ENCODE data around the gene FCMR. TPM values are rescaled to one million over a fixed set of nuclear protein-coding genes. Genes with fewer than 3 reads are reported as not detected.
"Not testable (repeated sequence)": the region's sequence is repeated elsewhere in the genome, so short reads cannot be mapped to it uniquely, and the experiment has no call there.

The FCMR gene
- total RNA-seq, 2 donors from 2014 or later, result not detected

DNA sequence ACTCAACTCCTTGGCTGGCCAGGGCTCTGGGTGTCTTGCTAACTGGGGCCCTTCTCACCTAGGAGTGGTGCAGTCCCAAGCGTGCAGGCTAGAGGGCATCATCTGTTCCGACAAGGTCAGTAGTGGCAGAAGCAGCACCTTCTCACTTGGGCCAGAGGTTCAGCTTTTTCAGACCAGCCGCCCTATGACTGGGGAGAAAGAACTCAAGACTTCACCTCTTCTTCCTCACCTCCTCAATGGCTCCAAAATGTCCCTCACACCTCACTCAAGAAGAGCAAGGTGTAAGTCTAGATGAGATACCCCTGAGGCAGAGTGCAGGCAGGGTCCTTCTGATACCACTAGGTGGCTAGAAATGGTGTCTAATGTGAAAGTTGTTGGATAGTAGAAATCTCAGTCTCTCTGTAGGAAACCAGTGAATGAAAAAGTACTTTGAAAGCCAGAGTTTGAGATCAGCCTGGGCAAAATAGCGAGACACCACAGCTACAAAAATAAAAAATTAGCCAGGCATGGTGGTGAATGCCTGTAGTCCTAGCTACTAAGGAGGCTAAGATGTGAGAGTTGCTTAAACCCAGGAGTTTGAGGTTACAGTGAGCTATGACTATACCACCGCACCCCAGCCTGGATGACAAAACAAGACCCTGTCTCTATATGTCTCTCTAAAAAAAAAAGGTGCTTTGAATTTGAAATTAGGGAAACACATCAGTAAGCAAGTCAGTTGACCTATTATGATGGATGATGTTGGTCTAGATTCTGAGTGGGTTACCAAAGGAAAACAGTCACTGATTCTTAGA lies 64.9 kb downstream of the FCMR start:
- TF ChIP-seq, protein P1, sequence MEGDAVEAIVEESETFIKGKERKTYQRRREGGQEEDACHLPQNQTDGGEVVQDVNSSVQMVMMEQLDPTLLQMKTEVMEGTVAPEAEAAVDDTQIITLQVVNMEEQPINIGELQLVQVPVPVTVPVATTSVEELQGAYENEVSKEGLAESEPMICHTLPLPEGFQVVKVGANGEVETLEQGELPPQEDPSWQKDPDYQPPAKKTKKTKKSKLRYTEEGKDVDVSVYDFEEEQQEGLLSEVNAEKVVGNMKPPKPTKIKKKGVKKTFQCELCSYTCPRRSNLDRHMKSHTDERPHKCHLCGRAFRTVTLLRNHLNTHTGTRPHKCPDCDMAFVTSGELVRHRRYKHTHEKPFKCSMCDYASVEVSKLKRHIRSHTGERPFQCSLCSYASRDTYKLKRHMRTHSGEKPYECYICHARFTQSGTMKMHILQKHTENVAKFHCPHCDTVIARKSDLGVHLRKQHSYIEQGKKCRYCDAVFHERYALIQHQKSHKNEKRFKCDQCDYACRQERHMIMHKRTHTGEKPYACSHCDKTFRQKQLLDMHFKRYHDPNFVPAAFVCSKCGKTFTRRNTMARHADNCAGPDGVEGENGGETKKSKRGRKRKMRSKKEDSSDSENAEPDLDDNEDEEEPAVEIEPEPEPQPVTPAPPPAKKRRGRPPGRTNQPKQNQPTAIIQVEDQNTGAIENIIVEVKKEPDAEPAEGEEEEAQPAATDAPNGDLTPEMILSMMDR (conservative IDR thresholded peaks at IDR 0.05), result peak; percentile 82
- Histone ChIP-seq H3K9ac (ENCODE audit: extremely low read depth, low read length, poor library complexity, severe bottlenecking) (no peak overlapping the region), H3K9me3 (ENCODE audit: control insufficient read depth, low read length) (peaks cover 13% of the 10 kb centered on the region), H3K4me1 (ENCODE audit: control insufficient read depth, insufficient read depth, low read length) (no peaks in the 10 kb centered on the region), H3K27ac (ENCODE audit: low read depth, low read length) (no peak overlapping the region), H3K27me3 (ENCODE audit: control insufficient read depth, insufficient read depth, low read length, poor library complexity, severe bottlenecking) (peaks cover 21% of the 10 kb centered on the region), H3K36me3 (ENCODE audit: control insufficient read depth, insufficient read depth, low read length) (no peaks in the 10 kb centered on the region), H3K4me3 (ENCODE audit: low read length) (no peak overlapping the region)
- Mint-ChIP-seq H3K36me3 (ENCODE audit: low read depth) (no peaks in the 10 kb centered on the region), H3K4me3 (no peak overlapping the region), H3K4me1 (no peaks in the 10 kb centered on the region), H3K27ac (no peak overlapping the region), H3K27me3 (ENCODE audit: insufficient read depth) (peaks cover 23% of the 10 kb centered on the region), H3K9me3 (peaks cover 13% of the 10 kb centered on the region)
- peak; percentile 64 for DNase-seq
- WGBS, 2 experiments (ENCODE audit: insufficient coverage in 1 of 2, insufficient read length in 1 of 2), result 87 to 92% methylated on average over 4 to 5 of the region's 5 CpGs

DNA sequence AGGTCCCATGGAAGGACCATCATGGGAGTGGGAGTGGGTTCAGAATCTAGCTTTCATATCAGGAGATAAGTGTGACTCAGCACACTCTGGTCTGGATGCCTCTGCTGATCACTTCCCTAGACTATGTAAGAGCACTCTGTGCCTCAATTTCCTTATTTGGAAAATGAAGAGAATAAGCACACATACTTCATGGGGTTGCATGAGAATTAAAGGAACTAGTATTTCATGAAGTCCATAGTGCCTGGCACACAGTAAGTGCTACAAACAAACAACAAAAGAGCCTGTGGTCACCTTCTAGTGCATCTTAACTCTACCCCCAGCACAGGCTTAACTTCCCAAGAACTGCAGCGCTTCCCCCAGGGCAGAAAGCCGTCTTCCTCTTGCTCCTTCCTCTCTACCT lies 65.9 kb downstream of the FCMR start:
- no peaks in the 10 kb centered on the region for H3K4me1 ChIP-seq (ENCODE audit: control insufficient read depth, insufficient read depth, low read length)
- no peak overlapping the region for H3K4me3 Mint-ChIP-seq
- peaks cover 21% of the 10 kb centered on the region for H3K9me3 ChIP-seq (ENCODE audit: control insufficient read depth, low read length)
- peaks cover 19% of the 10 kb centered on the region for H3K9me3 Mint-ChIP-seq
- no peak overlapping the region for H3K27ac ChIP-seq (ENCODE audit: low read depth, low read length)
- TF ChIP-seq, protein P1 (conservative IDR thresholded peaks at IDR 0.05), result no peak
- H3K27me3 ChIP-seq (ENCODE audit: control insufficient read depth, insufficient read depth, low read length, poor library complexity, severe bottlenecking), result peaks cover 14% of the 10 kb centered on the region
- H3K4me3 ChIP-seq (ENCODE audit: low read length), result no peak overlapping the region
- 65 to 87% methylated on average over 2 of the region's 2 CpGs for WGBS, 2 experiments (ENCODE audit: insufficient coverage in 1 of 2, insufficient read length in 1 of 2)
- peaks cover 20% of the 10 kb centered on the region for H3K27me3 Mint-ChIP-seq (ENCODE audit: insufficient read depth)
- H3K9ac ChIP-seq (ENCODE audit: extremely low read depth, low read length, poor library complexity, severe bottlenecking), result no peak overlapping the region
- no peaks in the 10 kb centered on the region for H3K4me1 Mint-ChIP-seq
- no peaks in the 10 kb centered on the region for H3K36me3 ChIP-seq (ENCODE audit: control insufficient read depth, insufficient read depth, low read length)
- DNase-seq, result no peak
- H3K36me3 Mint-ChIP-seq (ENCODE audit: low read depth), result no peaks in the 10 kb centered on the region
- H3K27ac Mint-ChIP-seq, result no peak overlapping the region

DNA sequence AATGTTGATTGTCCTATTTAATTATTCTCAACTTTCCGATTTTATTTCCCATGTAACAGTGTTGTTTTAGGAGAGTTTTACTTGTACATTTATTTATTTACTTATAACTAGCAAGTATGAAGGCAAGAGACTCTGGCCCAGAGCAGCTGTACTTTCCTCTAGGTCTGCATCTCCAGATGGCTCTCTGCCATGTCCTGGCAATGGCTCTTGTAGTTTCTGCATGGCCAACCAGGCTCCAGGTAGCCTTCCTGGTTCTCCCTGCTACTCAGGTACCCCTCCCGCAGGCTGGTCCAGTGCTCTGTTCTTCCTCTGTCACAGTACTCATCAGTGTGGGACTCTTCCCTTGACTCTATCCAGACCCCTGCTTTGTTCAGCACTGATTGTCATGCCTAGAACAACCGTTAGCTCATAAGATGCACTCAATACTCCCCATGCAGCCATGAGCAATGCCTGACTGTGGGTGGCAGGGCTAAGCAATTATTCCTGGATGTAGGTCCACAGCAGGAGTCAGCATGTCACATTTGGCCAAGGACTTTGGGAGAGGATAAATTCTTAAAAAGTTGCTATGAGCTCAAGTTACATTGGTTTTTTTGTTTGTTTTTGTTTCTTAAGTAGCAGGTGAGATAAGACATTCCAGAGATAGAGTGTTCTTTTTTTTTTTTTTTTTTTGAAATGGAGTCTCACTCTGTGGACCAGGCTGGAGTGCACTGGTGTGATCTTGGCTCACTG lies 67.2 kb downstream of the FCMR start:
- no peak overlapping the region for H3K27ac Mint-ChIP-seq
- Histone ChIP-seq H3K4me3 (ENCODE audit: low read length) (no peak overlapping the region), H3K9me3 (ENCODE audit: control insufficient read depth, low read length) (peaks cover 25% of the 10 kb centered on the region), H3K9ac (ENCODE audit: extremely low read depth, low read length, poor library complexity, severe bottlenecking) (no peak overlapping the region), H3K27me3 (ENCODE audit: control insufficient read depth, insufficient read depth, low read length, poor library complexity, severe bottlenecking) (peaks cover 7% of the 10 kb centered on the region), H3K36me3 (ENCODE audit: control insufficient read depth, insufficient read depth, low read length) (no peaks in the 10 kb centered on the region), H3K4me1 (ENCODE audit: control insufficient read depth, insufficient read depth, low read length) (no peaks in the 10 kb centered on the region), H3K27ac (ENCODE audit: low read depth, low read length) (no peak overlapping the region)
- no peak for DNase-seq
- TF ChIP-seq, protein P1 (conservative IDR thresholded peaks at IDR 0.05), result no peak
- peaks cover 21% of the 10 kb centered on the region for H3K9me3 Mint-ChIP-seq
- H3K36me3 Mint-ChIP-seq (ENCODE audit: low read depth), result no peaks in the 10 kb centered on the region
- H3K4me3 Mint-ChIP-seq, result no peak overlapping the region
- WGBS, 2 experiments (ENCODE audit: insufficient coverage in 1 of 2, insufficient read length in 1 of 2), result 78 to 82% methylated on average over 2 of the region's 3 CpGs
- H3K27me3 Mint-ChIP-seq (ENCODE audit: insufficient read depth), result peaks cover 16% of the 10 kb centered on the region
- H3K4me1 Mint-ChIP-seq, result no peaks in the 10 kb centered on the region

DNA sequence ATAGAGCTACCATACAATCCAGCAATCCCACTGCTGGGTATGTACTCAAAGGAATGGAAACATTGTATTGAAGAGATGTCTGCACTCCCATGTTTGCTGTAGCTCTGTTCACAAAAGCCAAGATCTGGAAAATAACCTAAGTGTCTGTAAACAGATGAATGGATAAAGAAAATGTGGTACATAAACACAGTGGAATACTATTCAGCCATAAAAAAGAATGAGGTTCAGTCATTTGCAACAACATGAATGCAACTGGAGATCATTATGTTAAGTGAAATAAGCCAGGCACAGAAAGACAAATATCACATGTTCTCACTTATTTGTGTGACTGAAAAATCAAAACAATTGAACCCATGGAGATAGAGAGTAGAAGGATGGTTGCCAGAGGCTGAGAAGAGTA lies 68.0 kb downstream of the FCMR start:
- not testable (repeated sequence) for DNase-seq; H3K4me1 Mint-ChIP-seq; H3K27ac Mint-ChIP-seq; H3K4me3 ChIP-seq (ENCODE audit: low read length); H3K4me1 ChIP-seq (ENCODE audit: control insufficient read depth, insufficient read depth, low read length); H3K4me3 Mint-ChIP-seq; H3K27ac ChIP-seq (ENCODE audit: low read depth, low read length); H3K36me3 Mint-ChIP-seq (ENCODE audit: low read depth); H3K9ac ChIP-seq (ENCODE audit: extremely low read depth, low read length, poor library complexity, severe bottlenecking); H3K27me3 ChIP-seq (ENCODE audit: control insufficient read depth, insufficient read depth, low read length, poor library complexity, severe bottlenecking); H3K36me3 ChIP-seq (ENCODE audit: control insufficient read depth, insufficient read depth, low read length)
- peaks cover 21% of the 10 kb centered on the region for H3K9me3 Mint-ChIP-seq
- H3K27me3 Mint-ChIP-seq (ENCODE audit: insufficient read depth), result peaks cover 14% of the 10 kb centered on the region
- H3K9me3 ChIP-seq (ENCODE audit: control insufficient read depth, low read length), result peaks cover 25% of the 10 kb centered on the region
